ENCODE results near the gene WDR59. TPM values are rescaled to one million over a fixed set of nuclear protein-coding genes. Genes with fewer than 3 reads are reported as not detected.

WDR59 gene
- total and polyA plus RNA-seq, 2 of the 4 experiments (the other 2 are of a cell fraction): 29.4 to 44.6 TPM

- H3K4me3 ChIP-seq (ENCODE audit: insufficient read depth, low read depth, low read length): no peak overlapping the region
- H3K4me1 ChIP-seq (ENCODE audit: control insufficient read depth, insufficient read depth, low read length): no peaks in the 10 kb centered on the region
- POLR2A ChIA-PET (ENCODE audit: unreplicated experiment): no interaction called here
- no TSS peak for BruUV-seq (replicated peaks)
- H3K79me1 ChIP-seq (ENCODE audit: low read depth in 1 of 2, low read length in 2 of 2): no peaks in the 10 kb centered on the region
- no peak overlapping the region for H2AK5ac ChIP-seq (ENCODE audit: low read depth, low read length)
- H2BK15ac ChIP-seq (ENCODE audit: low read depth, low read length): no peak overlapping the region
- H3K27ac ChIP-seq (ENCODE audit: insufficient read depth, low read length): no peak overlapping the region
- no CpG with 5 or more reads among the region's 3 CpGs for WGBS, 2 experiments (ENCODE audit: extremely low coverage in 2 of 2, insufficient read length in 1 of 2)
- H3K4me2 ChIP-seq (ENCODE audit: low read depth, low read length): no peak overlapping the region
- H3K56ac ChIP-seq (ENCODE audit: extremely low read depth, insufficient read depth, low read length): no peak overlapping the region
- no peak overlapping the region for H2AK9ac ChIP-seq (replicated peaks; ENCODE audit: low read depth, low read length, poor library complexity)
- intact Hi-C loops (cut with micrococcal nuclease) (no loop called here), dilution Hi-C loops (cut with HindIII; ENCODE audit: low sequenced_read_pairs, unreplicated experiment) (no loop called here), in situ Hi-C loops (cut with MboI; ENCODE audit: low sequenced_read_pairs) (no loop called here)
- ATAC-seq (ENCODE audit: low read depth): no peak
- H4K20me1 ChIP-seq (ENCODE audit: insufficient read depth, low read length): no peaks in the 10 kb centered on the region
- no peak overlapping the region for H3K9ac ChIP-seq (ENCODE audit: low read depth, low read length)
- H3K4ac ChIP-seq (ENCODE audit: low read depth, low read length): no peak overlapping the region
- peaks cover 19% of the 10 kb centered on the region for H3K36me3 ChIP-seq (ENCODE audit: control insufficient read depth, insufficient read depth, low read length)
- H3K18ac ChIP-seq (ENCODE audit: low read depth, low read length): no peak overlapping the region
- no peaks in the 10 kb centered on the region for H3K9me3 ChIP-seq (ENCODE audit: control insufficient read depth, insufficient read depth, low read length)
- no peaks in the 10 kb centered on the region for H3K9me1 ChIP-seq (ENCODE audit: insufficient read depth, low read length)
- no peak overlapping the region for H4K8ac ChIP-seq (ENCODE audit: low read depth in 2 of 2, low read length in 2 of 2)
- H4K5ac ChIP-seq (ENCODE audit: low read depth, low read length): no peak overlapping the region
- H3K27me3 ChIP-seq (ENCODE audit: control insufficient read depth, insufficient read depth, low read length): no peaks in the 10 kb centered on the region
- H2BK20ac ChIP-seq (ENCODE audit: low read depth, low read length): no peak overlapping the region
- no peak overlapping the region for H2BK5ac ChIP-seq (ENCODE audit: low read depth, low read length, poor library complexity, severe bottlenecking)
- no peak for DNase-seq
- H3K14ac ChIP-seq (replicated peaks; ENCODE audit: low read depth, low read length): no peak overlapping the region
- CTCF ChIA-PET: no interaction called here
- TF ChIP-seq MAZ (IDR thresholded peaks at IDR 0.05; ENCODE audit: borderline replicate concordance, low read depth, low read length) (no peak), MAFK (IDR thresholded peaks at IDR 0.05; ENCODE audit: low read depth, low read length) (no peak), RFX5 (IDR thresholded peaks at IDR 0.05; ENCODE audit: low read depth, low read length) (no peak), CEBPB (IDR thresholded peaks at IDR 0.05; ENCODE audit: low read depth, low read length) (no peak), RAD21 (IDR thresholded peaks at IDR 0.05; ENCODE audit: low read length) (no peak)
- no peak overlapping the region for H2AFZ ChIP-seq (replicated peaks; ENCODE audit: low read length, poor library complexity)
- no peak overlapping the region for H4K91ac ChIP-seq (ENCODE audit: insufficient read depth, low read depth, low read length)
- H2BK120ac ChIP-seq (ENCODE audit: low read depth, low read length): no peak overlapping the region
- H3K23ac ChIP-seq (ENCODE audit: low read depth, low read length): no peak overlapping the region
Measured at GRCh38 chr16:74926805-74927204, 58.1 kb downstream of the WDR59 start.

Data from IMR-90 (cell line).